ENCODE measurements around the gene COX6A2.
"Not testable (repeated sequence)": the region's sequence is repeated elsewhere in the genome, so short reads cannot be mapped to it uniquely, and the experiment has no call there.

The COX6A2 gene

GRCh38 chr16:31439023-31439422 lies 10.9 kb upstream of the COX6A2 start:
- DNase-seq, result not testable (repeated sequence)

- no peak for DNase-seq
These were observed 10.3 kb upstream of the COX6A2 start for GRCh38 chr16:31438414-31438813.

- no peak for DNase-seq
These were observed 8.3 kb upstream of the COX6A2 start for GRCh38 chr16:31436221-31437045.

- no peak for DNase-seq
These were observed 7.4 kb upstream of the COX6A2 start for GRCh38 chr16:31435341-31436220.

- DNase-seq, result no peak
These were observed 2.4 kb upstream of the COX6A2 start for GRCh38 chr16:31430380-31431052.

GRCh38 chr16:31429796-31430195 lies 1.6 kb upstream of the COX6A2 start:
- DNase-seq, result no peak

- DNase-seq, result peak in 1 of 56 donors; percentile 6
These were observed 1.2 kb upstream of the COX6A2 start for GRCh38 chr16:31429314-31429713.

- DNase-seq, result no peak
These were observed 583 bp upstream of the COX6A2 start for GRCh38 chr16:31428638-31429247.

- peak in 40 of 56 donors; percentile 10 to 67 (median 34) for DNase-seq
These were observed 500 bp downstream of the COX6A2 start for GRCh38 chr16:31427441-31428278.

- DNase-seq, result no peak
These were observed 4.4 kb downstream of the COX6A2 start for GRCh38 chr16:31423801-31424200.

- DNase-seq, result no peak
These were observed 4.9 kb downstream of the COX6A2 start for GRCh38 chr16:31423241-31423640.

- DNase-seq, result no peak
These were observed 6.6 kb downstream of the COX6A2 start for GRCh38 chr16:31421587-31421986.

- no peak for DNase-seq
These were observed 8.1 kb downstream of the COX6A2 start for GRCh38 chr16:31420037-31420436.

- DNase-seq, result no peak
These were observed 10.2 kb downstream of the COX6A2 start for GRCh38 chr16:31417916-31418315.

GRCh38 chr16:31417036-31417435 lies 11.1 kb downstream of the COX6A2 start:
- DNase-seq, result not testable (repeated sequence)

GRCh38 chr16:31416371-31416770 lies 11.8 kb downstream of the COX6A2 start:
- DNase-seq, result no peak

- no peak for DNase-seq
These were observed 13.5 kb downstream of the COX6A2 start for GRCh38 chr16:31414706-31415105.

GRCh38 chr16:31413943-31414342 lies 14.2 kb downstream of the COX6A2 start:
- no peak for DNase-seq

- no peak for DNase-seq
These were observed 14.8 kb downstream of the COX6A2 start for GRCh38 chr16:31413381-31413780.

- DNase-seq, result no peak
These were observed 15.4 kb downstream of the COX6A2 start for GRCh38 chr16:31412750-31413149.

Measured in amygdala (tissue), 56 donors.